Mesangial cell (primary cell): Measurements from ENCODE around the gene MUC6. TPM values are rescaled to one million over a fixed set of nuclear protein-coding genes. Genes with fewer than 3 reads are reported as not detected.

ENCODE experiments used
- total RNA-seq: library from RNA; depleted of rRNA; stranded (reverse); fragments of >200 nt; gene quantifications from 2 replicates; pipeline ENCODE4 v1.2.3, GENCODE V29; 2015

Gene MUC6, protein sequence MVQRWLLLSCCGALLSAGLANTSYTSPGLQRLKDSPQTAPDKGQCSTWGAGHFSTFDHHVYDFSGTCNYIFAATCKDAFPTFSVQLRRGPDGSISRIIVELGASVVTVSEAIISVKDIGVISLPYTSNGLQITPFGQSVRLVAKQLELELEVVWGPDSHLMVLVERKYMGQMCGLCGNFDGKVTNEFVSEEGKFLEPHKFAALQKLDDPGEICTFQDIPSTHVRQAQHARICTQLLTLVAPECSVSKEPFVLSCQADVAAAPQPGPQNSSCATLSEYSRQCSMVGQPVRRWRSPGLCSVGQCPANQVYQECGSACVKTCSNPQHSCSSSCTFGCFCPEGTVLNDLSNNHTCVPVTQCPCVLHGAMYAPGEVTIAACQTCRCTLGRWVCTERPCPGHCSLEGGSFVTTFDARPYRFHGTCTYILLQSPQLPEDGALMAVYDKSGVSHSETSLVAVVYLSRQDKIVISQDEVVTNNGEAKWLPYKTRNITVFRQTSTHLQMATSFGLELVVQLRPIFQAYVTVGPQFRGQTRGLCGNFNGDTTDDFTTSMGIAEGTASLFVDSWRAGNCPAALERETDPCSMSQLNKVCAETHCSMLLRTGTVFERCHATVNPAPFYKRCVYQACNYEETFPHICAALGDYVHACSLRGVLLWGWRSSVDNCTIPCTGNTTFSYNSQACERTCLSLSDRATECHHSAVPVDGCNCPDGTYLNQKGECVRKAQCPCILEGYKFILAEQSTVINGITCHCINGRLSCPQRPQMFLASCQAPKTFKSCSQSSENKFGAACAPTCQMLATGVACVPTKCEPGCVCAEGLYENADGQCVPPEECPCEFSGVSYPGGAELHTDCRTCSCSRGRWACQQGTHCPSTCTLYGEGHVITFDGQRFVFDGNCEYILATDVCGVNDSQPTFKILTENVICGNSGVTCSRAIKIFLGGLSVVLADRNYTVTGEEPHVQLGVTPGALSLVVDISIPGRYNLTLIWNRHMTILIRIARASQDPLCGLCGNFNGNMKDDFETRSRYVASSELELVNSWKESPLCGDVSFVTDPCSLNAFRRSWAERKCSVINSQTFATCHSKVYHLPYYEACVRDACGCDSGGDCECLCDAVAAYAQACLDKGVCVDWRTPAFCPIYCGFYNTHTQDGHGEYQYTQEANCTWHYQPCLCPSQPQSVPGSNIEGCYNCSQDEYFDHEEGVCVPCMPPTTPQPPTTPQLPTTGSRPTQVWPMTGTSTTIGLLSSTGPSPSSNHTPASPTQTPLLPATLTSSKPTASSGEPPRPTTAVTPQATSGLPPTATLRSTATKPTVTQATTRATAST (N-terminal part only)
- total RNA-seq, result not detected in 2 replicates

DNA sequence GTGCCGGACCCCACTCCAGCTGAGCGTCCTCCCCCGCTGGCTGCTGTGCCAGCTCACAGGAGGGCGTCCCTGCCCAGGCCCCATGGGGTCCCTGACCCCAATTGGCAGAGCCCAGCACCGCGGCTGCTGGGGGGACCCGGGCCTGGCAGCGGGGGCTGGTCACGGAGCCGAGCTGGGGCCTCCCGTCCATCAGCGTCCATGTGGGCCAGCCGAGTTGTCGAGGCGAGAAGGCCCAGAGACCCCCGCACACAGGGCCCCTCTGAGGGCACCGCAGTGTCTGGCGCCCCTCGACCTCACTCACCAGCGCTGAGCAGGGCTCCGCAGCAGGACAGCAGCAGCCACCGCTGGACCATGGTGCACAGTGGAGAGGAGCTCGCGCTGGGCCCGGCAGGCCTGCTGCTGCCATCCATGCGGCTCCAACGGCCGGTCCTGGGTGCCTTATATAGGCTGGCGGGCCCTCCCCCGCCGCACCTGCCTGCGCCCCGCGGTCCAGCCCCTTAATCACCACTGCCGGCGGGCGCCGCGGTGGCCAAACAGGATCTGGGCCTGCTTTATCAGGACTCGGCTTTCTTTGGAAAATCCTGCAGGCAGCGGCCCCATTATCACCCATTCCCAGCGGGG, at the start of gene MUC6:
Gene MUC6, minus strand, starts transcription at position 416 of the 621 bp plus-strand sequence. Its CDS starts 63 bp downstream, at position 353.

DNA sequence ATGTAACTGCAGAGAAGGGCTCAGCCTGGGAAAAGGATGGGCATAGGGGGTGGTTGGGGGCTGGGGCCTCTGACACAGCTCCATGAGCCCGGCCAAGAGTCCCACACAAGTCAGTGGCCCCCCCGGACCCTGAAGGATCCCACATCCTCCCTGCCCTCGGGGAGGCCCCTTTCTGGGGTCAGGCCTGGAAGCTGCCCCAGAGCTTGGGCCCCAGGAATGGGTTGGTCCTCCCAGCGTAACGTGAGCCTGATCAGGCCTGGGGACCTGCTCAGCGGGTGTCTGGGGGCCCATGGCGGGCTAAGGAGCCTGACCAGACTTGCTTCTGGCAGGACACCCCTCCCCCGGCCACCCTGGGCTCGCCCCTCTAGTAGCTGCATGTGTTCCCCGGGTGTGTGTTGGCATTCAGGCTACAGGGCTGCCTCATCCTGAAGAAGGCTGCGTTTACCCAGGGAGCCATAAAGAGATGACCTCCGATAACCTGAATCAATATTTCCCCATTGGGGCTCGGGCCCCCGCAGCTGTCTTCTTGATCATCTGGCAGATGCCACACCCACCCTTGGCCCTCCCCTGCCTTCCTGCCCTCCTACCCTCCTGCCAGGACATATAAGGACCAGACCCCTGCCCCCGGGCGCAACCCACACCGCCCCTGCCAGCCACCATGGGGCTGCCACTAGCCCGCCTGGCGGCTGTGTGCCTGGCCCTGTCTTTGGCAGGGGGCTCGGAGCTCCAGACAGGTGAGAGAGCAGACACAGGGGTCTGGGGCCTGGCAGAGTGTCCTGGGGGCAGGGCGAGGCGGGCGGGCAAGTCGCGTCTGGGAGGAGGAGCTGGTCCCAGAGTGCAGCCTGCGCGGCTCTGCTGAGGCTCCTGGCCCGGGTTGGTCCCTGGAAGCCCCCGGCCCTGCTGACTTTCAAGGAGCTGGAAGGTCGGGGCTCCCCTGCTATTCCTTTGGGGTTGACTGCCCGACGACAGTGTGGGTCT, 38.0 kb upstream of the MUC6 start, which contains the start of gene MUC2:
Gene MUC2, plus strand, starts transcription at position 631 of the 978 bp plus-strand sequence.

Other genes with a start within 250 kb of the MUC6 start
- gene CEND1, start 246.6 kb downstream of the MUC6 start, total RNA-seq, result 0.38 TPM in 1 of 2 replicates, not detected in the other
- 16.7 and 25.6 TPM in 2 replicates for gene SLC25A22, start 238.4 kb downstream of the MUC6 start, total RNA-seq
- 17.7 and 21.0 TPM in 2 replicates for gene PIDD1, start 231.5 kb downstream of the MUC6 start, total RNA-seq
- gene RPLP2, start 226.8 kb downstream of the MUC6 start, total RNA-seq, result 1,149 and 1,462 TPM in 2 replicates
- 26.4 and 49.6 TPM in 2 replicates for gene PNPLA2, start 217.8 kb downstream of the MUC6 start, total RNA-seq
- gene CRACR2B, start 208.8 kb downstream of the MUC6 start, total RNA-seq, result 5.7 and 20.4 TPM in 2 replicates
- 919 and 948 TPM in 2 replicates for gene CD151, start 203.8 kb downstream of the MUC6 start, total RNA-seq
- 256 and 373 TPM in 2 replicates for gene POLR2L, start 194.2 kb downstream of the MUC6 start, total RNA-seq
- 167 and 224 TPM in 2 replicates for gene TSPAN4, start 193.9 kb downstream of the MUC6 start, total RNA-seq
- 84.4 and 96.6 TPM in 2 replicates for gene CHID1, start 125.9 kb downstream of the MUC6 start, total RNA-seq
- 56.2 and 89.5 TPM in 2 replicates for gene AP2A2, start 110.8 kb downstream of the MUC6 start, total RNA-seq
- not detected in 2 replicates for gene MUC2, start 38.2 kb upstream of the MUC6 start, total RNA-seq
- not detected in 2 replicates for gene MUC5AC, start 121.2 kb upstream of the MUC6 start, total RNA-seq
- gene MUC5B, start 186.3 kb upstream of the MUC6 start, total RNA-seq, result not detected in 2 replicates